ENCODE results near the gene MAB21L1.

GRCh38 chr13:35514061-35514477, 37.6 kb upstream of the MAB21L1 start:
- TF ChIP-seq CTCF (IDR thresholded peaks at IDR 0.05 in 2 of 3, conservative IDR thresholded peaks at IDR 0.05 in 1 of 3; ENCODE audit: borderline replicate concordance in 1 of 3, insufficient read depth in 1 of 3, low read depth in 2 of 3, low read length in 2 of 3) (no peak), ZFX (IDR thresholded peaks at IDR 0.05) (no peak)
